ENCODE data around the gene A3GALT2.

GRCh38 chr1:33353531-33353930, 32.6 kb upstream of the A3GALT2 start:
- TF ChIP-seq EZH2 (IDR thresholded peaks at IDR 0.05; ENCODE audit: insufficient read depth, poor library complexity, severe bottlenecking) (no peak), EZH2phosphoT487 (IDR thresholded peaks at IDR 0.05; ENCODE audit: insufficient read depth, low read depth) (no peak)
